Colon (tissue), 2 donors: ENCODE measurements around the gene CEP85.
"Not testable (repeated sequence)": the region's sequence is repeated elsewhere in the genome, so short reads cannot be mapped to it uniquely, and the experiment has no call there.

Experiments
- FAIRE-seq: peaks from 2 replicates; lab custom pipeline; 2012; peaks lifted over from hg19 to GRCh38; lab: Jason Lieb, UNC
- donor health status: control.
- donor health status: control.

Gene CEP85

DNA sequence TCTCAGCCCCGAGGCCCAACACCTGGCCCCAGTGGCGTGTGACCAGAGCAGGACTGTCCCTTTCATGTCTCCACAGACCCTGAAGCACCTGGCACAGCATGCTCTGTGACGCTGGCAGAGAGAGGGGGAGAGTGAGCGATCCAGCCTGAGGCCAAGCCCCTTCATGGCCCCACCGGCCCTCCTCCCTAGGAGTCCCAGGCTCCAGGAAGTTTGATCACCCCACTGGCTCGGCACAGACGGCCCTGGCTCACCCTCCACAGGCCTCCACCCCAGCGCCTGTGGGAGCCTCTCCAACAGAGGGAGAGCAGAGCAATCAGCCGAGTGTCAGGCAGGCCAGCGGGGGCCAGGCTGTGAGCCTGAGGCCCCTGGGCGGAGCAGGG, 56.9 kb downstream of the CEP85 start:
- FAIRE-seq = no peak

DNA sequence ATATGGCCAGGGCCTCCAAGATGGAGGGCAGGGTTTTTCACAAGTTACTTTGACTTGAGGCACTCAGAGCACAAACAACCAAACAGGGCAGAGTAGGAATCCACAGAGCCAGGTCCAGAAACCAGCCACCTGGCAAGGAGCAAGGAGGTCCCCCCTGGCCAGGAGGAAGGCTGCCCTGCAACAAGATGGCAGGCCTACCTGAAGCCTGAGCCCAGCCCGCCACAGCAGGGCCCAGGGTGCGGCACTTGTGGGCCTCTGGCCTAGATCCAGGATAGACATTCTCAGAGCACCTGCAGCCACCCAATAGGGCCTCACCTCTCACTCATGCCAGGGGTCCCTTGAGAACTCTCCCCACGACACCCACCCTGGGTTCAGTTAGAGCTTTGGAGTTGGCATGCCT, 57.4 kb downstream of the CEP85 start:
- no peak for FAIRE-seq

DNA sequence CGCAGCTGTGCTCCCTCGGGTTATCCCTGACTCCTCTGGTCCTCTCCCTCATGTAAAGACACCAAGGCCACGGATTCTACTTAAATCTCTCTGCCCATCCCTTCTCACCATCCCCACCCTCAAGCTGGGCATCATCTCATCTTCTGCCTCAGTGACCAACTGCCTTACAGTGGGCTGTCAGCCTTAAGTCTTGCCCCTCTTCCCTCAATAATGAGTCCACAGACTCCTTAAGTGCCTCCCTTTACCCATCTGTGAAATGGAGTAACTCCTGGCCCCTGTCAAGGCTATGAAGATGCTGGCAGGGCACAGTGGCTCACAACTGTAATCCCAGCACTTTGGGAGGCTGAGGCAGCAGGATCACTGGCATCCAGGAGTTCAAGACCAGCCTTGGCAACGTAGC, 57.9 kb downstream of the CEP85 start:
- FAIRE-seq = no peak

DNA sequence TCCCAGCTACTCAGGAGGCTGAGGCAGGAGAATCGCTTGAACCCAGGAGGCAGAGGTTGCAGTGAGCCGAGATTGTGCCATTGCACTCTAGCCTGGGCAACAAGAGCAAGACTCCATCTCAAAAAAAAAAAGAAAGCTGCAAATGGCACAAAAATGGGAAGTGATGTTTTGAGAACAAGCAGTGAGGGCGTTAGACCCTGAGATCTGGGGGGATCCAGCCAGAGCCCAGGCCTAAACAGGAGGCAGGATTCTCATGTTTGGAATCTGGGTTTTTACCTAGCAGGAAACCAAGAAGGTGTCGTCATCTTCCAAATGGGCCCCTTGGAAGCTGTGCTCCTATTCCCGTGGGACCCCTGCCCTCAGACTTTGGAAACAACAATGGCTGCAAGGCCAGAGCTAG, 58.7 kb downstream of the CEP85 start:
- not testable (repeated sequence) for FAIRE-seq

DNA sequence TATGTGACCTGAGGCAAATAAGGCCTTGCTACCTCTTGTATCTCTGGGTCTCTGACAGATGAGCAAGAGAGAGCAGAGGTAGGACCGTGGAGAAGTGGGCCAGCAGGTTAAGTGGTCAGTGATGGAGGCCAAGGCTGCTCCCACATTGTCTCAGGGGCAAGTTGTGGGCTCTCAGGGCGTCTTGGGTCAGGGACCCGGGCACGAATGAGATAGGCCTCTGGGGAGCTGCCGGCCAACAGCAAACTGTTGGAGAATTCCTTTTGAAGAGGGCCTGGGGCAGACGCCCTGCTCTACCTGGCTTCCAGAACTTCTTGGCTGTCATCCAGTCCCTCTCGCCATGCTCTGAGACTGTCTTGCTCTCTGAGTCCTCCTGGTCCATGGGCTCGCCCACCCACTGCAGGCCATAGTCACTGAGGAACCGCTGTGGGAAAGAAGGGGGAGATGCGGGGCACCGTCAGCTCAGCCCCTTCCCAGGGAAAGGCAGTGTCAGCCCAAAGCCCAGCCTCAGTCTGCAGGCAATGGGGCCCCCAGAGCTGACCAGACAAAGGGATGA, 60.0 kb downstream of the CEP85 start:
- no peak for FAIRE-seq

DNA sequence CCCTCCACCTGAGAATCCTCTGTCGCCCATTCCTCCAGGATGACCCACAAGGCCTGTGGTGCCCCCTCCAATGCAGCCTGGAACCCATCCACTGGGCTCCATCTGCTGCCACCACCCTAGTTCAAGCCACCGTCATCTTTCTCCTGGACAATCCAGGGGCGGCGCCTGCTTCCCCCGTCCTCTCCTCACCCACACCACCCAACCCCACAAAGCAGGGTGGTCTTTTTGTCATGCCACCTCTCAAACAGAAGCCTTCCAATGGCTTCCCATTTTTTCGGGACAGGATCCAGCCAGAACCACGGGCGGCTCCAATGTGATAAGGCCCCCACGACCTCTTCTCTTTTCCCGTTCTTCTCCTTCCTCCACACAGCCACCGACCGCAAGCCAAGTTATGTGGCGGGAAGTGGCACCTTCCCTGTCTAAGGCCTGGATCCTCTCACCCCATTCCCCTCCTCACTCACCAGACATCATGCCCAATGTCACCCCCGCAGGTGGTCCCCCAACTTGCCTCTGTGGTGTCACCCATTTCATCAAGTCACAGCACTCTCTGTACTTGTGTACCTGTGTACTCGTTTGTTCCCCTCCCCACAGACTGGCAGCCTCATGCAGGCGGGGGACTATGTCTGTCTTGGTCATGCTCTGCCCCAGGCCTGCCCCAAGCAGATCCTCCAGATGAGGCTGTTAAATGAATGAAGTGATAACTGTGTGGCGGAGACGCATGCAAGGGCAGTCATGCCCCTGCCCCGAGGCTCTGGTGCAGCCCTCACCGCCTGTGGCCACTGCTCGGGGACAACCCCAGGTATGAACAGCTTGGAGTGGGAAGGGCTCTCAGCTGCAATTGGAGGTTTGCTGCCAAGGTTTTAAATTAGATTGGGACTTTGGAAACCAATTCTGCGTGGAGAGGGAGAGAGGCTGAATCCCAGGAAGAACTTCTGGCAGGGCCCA, 61.5 kb downstream of the CEP85 start:
- no peak for FAIRE-seq

DNA sequence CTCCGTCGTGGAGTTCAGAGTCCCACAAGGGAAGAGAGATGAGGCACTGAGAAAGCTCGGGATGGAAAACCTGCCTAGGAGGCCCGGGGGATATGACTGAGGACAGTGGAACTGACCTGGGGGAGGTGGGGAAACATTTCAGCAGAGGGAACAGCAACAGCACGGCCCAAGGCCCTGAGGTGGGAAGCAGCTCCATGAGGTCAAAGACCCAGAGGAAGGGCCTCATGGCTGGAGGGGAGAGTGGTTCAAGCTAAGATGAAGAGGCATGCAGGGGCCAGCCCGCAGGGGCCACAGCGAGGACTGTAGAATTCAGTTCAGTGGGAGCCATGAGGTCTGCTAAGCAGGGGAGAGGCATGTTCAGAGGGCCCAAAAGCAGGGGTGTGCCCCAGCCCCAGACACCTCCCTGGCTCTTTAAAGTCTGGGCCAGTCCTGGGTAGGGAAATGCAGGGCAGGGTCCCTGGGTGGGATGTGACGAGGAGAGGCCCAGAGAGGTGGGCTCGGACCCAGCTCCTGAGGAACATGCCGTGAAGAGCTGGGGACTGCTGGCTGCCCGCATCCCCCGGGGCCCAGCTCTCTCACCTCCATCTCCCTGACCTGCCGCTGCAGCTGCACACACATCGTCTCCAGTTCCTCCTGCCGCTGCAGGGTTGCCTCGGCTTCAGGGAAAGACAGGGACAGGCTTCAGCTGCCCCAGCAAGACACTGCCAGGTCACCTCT, 62.5 kb downstream of the CEP85 start:
- FAIRE-seq = no peak

DNA sequence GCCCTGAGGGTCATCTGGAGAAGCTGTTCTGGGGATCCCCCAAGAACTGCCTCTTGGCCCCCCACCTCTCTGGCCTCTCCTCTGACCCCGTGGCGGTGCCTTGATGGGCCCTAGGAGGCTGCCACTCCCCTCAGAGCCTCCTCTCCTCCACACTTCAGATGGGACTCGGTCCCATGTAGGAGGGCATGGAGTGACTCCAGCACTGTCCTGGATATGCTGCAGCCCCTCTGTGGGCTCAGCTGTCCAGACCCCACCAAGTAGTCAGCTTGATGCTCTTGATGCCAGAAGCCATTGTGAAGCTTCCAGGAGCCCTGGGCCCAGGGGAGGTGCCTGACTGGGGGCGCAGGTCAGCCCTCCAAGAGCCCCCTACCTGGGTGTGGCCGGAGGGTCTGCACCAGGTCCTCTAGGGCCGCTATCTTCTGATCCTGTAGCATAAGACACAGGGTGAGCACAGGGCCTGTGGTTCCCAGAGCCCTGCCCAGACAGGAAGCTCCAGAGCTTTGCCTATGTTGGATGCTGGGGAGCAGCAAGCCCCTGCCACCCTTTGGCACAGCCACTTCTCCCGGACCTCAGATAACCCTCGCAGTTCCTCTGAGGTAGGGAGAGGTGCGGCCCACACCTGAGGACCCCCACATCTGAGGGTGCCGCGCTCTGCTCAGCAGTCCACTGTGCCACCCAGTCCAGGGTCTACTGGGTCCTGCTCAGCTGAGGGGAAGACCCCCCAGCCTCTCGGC, 63.2 kb downstream of the CEP85 start:
- FAIRE-seq = no peak

DNA sequence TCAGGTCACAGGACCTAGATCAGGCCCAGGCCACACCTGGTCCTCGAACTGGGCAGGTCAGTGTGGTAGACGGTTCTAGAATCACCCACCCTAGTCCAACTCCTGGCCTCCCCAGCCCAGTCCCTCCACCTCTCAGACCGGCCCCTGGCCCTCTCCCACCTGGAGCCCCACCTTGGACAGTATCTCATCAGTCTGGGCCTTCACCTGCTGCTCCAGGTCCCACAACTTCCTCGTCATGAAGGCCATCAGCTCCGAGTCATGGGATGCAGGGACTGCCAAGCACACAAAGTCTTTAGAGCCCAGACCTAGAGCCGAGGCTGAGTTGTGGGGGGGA, 63.8 kb downstream of the CEP85 start:
- no peak for FAIRE-seq

DNA sequence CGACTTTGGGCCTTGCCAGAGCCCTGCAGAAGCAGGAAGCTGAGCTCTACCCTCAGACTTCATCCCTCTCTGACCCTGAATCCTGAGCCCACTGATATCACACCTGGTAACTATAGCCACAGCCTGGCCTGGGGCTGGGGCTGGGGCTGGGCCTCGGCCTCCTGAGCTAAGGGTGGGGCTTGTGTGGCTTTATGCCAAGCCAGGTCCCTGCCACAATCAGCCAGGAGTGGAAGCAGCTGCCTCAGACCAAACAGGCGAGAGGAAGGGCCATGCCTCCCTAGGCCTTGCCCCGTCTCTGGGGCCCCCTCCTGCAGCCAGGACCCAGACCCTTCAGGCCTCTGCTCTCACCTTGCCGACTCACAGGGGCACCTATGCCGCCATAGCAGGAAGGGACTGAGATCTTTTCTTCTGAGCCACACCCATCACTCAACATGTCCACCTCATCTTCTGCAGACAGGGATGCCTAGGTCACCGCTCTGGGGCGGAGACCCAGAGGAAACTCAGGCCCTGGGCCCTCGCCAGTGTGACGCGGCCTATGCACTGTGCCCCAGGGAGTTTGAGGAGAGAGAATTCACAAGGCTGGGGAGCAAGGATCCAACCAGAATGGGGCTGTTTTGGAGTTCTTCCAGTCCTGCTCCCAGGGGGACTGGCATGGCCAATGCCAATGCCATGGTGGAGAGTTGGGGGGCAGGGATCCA, 66.7 kb downstream of the CEP85 start:
- FAIRE-seq = no peak

DNA sequence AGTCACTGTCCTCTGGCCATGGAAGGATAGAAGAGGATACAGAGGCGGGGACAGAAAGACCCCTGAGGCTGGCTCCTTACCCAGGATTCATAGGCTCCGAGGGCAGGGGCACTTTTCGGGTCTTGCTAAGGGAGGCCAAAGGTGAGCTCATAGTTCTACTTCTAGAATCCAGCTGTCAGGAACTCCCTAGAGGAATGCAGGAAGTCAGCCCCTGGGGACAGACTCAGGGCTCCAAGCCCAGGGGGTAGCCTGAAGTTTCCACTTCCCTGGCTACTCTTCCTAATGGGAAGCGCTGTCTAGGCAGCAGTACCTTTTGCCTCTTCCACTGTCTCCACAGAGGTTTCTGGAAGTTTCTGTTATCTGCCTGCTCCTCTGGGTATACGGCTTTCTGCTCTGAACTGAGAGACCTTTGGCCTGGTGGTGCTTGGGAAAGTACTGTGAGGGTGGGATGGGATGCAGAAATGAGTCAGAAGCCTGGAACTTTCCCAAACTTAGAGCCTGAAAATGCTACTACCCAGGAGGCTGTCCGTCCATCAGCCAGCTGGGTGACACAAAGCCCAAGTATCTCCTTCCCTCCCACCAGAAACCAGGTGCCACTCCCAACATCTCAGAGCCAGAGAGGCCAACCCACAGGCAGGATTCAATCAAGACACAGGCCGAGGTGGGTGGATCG, 68.9 kb downstream of the CEP85 start:
- no peak for FAIRE-seq

DNA sequence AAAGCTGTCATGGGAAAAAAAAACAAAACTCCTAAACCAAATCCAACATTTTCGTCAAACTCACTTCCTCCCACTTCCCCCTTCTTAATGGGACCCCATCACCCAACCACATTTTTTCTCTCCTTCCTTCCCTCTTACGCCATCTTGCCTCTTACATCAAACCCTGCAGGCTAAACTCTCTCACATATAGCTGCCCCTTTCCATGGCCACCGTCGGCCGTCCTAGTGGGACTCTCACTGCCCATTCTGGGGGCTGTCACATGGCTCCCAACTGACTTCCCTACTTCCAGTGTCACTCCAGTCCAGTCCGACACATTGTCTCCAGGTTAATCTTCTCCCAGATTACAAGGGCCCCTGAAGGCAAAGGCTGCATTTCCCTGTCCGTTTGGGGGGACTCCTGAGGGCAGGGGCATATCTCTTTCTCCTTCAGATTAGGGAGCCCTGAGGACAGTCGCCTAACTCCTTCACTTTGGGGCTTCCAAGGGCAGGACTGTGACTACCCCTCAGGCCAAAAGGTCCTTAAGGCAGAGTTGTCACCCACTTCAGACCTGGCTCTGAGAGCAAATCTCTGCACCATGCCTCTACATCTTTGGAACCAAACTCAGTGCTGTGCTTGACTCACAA, 71.8 kb downstream of the CEP85 start:
- no peak for FAIRE-seq

DNA sequence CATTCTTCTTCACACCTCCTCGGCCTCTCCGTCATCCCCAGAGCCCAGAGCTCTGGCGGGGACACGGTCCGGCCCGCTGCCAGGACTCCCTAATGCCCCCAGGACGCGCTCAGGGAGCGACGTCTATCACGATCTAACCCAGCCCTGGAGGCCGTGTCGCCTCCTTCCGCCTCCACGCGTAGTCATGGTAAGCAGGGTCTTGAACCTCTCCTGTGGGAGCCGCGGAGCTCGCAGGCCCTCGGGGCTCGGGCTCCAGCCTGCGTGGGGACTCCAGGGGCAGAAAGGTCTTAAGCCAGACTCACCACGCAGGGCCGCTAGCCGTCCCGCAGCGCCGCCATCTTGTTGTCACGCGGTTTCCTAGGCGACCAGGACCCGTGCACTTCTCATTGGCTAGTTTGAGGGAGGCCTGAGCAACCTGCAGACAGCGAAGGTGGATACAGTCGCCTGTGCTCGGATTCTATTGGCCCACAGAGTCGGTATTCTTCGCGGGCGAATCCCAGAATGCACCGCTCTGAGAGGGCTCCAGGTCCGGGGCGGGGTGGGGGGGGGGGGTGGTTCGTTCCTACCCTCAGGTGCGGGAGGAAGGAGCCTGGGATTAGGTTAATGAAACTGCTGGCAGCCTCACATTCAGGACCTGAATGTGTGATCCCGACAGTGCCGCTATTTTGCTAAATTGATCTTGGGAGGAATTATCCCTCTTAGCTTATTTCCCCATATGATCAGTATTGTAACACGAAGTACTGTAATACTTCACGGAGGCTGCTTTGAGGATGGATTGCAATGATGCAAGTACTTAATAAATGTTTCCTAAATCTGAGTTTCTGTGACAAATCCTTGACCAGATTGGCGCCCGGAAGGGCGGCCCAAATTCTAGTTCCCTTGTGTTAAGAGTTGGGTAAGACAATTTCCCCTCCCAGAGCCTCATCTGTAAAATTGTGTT, 72.6 kb downstream of the CEP85 start, which contains the start of gene UBXN11:
Gene UBXN11, minus strand, starts transcription at position 347 of the 940 bp plus-strand sequence. CDS start 3,753 bp downstream, outside the sequence.
- no peak for FAIRE-seq

DNA sequence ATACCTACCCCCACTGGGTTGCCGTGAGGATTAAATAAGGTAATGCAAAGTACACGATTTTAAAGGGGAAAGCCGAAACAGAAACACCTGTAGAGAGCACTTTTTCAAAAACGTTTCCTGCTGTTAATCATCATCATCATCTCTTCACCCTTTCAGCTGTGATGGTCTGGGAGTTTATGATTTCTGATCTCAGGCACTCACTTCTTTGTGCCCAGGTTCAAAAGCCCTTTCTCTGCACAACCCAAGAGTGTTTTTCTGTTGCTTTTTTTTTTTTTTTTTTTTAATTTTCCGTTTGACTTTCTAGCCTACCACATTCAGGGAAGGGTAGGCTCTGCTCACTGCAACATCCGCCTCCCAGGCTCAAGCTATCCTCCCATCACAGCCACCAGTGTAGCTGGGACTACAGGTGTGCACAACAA, 73.4 kb downstream of the CEP85 start:
- no peak for FAIRE-seq

DNA sequence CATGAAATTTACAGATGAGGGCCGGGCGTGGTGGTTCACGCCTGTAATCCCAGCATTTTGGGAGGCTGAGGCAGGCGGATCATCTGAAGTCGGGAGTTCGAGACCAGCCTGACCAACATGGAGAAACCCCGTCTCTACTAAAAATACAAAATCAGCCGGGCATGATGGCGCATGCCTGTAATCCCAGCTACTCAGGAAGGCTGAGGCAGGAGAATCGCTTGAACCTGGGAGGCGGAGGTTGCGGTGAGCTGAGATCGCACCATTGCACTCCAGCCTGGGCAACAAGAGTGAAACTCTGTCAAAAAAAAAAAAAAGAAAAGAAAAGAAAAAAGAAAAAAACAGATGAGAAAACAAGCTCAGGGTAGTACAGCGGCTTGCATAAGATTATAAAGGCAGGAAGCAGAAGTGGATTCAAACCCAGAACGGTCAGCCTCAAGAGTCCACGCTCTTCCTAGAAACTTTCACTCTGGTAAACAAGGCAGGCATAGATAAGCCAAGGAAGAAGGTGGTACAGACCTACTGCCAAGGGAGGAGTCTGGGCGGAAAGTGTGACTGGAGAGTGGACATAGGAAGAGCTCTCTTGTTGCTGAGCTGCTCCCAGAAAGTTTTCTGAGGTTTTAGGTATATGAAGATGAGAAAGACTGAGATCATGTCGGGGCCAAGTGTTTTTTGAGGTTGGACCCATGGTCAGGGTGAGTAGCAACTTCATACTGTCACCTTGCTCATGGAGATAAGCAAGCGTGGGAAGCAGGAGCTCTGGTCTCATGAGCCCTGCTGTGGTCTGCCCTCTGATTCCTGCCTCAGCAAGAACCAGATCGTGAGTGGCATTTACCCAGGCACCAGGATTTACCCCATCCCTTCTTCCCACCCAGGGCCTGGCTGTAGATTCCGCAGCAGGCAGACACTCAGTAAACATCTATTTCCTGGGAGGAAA, 74.2 kb downstream of the CEP85 start:
- FAIRE-seq = not testable (repeated sequence)

DNA sequence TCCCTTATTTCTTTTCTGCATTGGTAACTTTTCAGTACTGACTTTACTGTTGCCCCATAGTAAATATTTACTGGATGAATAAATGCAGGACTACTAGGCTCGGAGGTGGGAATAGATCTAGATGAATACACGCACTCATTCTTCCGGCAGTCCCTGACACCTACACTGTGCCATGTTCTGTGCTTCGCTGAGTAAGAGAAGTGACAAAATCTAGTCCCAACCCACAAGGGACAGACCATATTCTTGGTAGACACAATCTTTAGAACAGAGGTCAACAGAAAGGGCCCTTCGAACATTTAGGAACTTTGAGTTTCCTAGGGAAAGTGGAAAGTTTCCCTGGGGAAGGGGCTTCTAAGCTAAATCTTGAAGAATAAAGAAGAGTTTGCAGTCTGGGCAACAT, 80.5 kb downstream of the CEP85 start:
- FAIRE-seq = no peak

DNA sequence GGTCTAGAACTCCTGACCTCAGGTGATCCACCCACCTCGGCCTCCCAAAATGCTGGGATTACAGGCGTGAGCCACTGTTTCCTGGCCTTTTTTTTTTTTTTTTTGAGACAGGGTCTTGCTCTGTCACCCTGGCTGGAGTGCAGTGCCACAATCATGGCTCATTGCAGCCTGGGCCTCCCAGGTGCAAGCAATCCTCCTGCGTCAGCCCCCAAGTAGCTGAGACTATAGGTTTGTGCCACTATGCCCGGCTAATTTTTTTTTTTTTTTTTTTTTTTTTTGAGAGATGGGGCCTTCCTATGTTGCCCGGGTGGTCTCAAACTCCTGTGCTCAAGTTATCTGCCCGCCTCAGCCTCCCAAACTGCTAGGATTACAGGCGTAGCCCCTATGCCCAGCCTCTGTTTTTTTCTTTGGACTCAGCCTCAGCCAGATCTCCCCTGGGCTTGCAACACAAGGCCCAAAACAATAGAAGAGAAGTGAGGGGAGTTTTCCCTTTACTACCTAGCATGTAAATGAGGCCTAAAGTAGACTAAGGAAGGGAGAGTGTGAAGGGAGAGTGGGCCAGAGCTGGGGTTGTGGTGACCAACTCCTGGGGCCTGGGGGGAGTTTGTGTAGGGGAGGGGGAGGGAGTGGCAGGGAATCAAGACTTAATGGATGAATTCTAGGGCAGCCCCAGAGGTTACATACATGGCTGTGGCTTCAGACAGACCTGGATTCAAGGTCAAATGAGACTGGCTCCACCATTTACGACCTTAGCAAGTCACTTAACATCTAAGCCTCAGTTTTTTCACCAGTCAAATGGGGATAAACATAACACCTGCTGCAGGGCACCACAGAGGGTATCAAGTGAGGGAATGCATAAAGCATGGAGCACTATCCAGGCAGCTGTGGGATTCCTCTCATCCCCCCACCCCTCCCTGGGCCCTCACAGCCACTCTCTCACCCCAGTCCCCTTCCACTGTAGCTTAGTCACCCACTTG, 82.2 kb downstream of the CEP85 start:
- FAIRE-seq = no peak
